GM21619 (cell line): ENCODE measurements around the gene FSTL4.

Experiments used
- ATAC-seq: cut with Tn5 transposase; IDR thresholded peaks from one replicate; pipeline ENCODE4 v1.9.1; 2021; ENCODE audit not compliant: unreplicated experiment

FSTL4 gene

DNA sequence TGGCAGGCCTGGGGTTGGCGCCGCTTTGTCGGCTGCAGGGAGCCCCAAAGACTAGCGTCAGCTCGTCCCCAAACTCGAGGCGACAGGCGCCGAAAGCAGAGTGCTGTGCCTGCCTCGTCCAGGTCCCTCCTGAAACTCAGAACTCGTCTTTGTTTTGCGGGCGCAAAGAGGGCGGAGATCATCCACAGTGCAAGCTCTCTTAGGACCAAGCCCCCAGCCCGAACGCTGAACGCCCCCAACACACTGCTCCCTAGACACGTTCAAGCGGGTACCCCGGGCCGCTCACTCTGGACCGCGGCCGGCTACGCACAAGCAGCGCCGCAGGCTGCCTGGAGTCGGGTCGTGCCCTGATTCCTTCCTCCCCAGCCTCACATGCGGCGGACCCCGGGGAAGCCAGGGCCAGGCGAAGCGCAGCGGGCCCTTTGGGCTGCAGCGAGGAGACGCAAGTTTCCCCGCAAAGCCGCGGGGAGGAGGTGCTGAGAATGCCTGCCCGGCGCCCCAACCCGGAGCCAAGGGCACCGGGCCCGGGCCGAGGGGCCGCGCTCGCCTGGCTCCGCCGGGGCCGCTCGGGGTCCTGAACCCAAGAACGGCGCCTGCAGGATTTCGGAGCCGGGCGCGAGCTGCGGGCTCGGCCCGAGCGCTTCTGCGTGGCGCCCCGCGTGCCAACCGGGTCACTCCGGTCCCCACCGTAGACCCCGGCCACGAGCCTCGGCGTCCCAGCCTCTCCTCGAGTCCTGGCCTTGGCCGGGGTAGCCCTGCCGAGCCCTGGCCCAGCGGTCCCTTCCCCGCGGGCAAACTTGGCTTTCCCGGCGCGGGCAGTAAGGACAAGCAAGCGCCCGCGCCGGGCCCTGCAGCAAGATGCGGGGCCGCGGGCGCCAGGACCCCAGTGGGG lies 738 bp downstream of the FSTL4 start:
- ATAC-seq, result no peak

DNA sequence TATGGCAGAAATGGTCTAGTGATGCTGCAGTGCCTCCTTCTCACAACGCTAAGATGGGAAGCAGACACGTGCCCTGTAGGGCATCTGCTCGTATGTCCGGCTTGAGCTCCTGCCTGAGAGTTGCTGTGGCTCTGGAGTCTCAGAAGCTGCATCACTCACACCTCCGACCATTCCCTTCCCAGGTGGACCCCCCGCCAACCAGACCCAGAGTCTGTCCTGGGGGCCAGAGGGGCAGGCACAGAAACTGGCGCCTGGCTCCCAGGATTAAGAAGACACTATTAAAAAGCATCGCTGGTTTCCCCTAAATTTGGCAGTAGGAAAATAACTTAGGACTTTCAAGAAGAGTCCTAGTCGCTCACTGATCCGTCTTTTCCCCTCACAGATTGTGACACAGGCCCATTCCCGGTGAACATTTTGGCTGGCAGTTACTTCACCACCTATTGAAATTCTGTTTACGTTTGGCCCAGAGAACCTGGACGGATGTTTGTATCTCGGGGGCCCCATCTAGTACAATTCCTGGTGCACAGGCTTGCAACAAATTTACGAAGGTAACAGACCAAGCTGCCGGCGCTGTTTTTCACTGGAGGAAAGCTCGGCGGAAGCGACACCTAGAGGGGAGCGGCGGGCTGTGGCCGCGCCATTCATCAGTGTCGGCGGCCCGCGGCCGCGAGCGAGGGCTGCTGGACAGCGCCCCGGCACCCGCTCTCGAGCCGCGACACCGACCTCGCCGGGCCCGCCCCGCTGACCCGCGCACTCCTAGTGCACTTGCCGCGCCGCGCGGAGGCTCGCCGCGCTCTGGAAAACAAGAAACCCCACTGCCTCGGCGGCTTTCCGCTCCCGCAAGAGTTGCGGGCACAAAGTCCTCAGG lies 1.6 kb downstream of the FSTL4 start:
- ATAC-seq, result no peak

DNA sequence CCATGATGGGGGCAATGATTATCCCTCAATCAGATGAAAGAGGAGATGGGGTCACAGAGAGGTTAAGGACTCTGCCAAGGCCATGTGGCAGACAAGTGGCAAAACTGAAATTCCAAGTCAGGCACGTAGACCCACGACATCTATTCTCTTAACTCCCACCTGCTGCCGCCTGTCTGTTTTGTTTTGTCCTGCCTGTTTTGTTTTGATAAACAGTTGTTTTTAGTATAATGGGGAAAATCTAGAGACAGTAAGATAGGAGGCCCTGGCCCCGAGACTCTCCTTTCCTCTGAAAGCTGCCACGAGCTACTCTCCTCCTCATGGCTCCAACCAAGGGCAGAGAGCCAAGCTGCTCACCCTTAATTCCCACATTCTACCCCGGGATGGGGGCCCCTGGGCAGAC lies 4.9 kb downstream of the FSTL4 start:
- no peak for ATAC-seq

DNA sequence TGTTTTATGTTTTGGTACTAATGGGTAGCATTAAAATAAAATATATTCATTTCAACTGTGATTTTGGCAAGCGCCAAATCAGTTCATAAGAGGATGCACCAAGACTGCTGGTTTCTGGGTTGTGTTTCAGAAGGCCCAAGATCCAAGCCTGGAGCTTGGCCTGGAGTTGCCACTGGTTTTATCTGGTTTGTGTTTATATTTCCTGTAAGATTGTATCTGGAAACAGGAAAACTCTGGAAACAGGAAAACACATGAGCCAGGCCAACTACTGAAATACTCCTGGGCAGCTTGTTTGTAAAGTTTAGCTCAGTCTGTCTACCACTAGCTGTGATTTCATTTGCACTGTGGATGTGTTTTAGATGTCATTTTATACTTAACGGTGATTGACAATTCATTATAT lies 5.5 kb downstream of the FSTL4 start:
- no peak for ATAC-seq

DNA sequence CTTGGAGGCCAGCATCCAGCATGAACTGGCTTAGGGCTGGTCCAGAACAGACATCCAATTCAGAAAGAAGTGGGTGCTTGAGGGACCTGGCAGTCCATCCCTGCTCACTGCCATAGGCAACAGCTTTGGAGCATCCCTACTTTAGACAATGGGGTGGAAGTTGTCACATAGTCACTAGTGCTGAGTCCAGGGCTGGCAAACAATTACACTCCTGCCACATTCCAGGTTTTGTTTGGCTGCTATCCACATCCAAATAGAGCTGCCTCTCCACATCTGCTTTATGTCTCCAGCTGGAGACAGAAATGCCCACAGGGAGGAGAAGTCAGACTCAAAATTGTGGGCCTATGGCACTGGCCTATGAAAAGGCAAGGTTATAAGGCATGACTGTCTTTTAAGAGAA lies 7.0 kb downstream of the FSTL4 start:
- ATAC-seq, result no peak

DNA sequence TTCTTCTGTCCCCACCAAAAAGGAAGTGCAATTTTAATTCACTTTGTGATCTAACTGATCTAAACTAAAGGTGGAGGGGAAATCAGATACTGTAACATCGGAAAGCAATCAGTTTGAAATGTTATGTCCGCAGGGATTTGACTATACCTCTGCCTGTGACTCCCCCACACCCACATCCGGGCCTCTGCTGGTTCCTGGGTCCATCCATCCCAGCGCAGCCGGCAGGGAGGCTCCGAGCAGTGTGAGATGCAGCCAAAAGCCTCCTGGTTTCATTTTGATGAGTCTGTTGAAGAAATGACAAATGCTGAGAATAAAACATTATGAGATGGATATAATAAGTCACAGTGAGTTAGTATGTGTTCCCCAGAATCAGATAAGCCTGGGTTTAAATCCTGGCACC lies 8.6 kb downstream of the FSTL4 start:
- ATAC-seq, result no peak

DNA sequence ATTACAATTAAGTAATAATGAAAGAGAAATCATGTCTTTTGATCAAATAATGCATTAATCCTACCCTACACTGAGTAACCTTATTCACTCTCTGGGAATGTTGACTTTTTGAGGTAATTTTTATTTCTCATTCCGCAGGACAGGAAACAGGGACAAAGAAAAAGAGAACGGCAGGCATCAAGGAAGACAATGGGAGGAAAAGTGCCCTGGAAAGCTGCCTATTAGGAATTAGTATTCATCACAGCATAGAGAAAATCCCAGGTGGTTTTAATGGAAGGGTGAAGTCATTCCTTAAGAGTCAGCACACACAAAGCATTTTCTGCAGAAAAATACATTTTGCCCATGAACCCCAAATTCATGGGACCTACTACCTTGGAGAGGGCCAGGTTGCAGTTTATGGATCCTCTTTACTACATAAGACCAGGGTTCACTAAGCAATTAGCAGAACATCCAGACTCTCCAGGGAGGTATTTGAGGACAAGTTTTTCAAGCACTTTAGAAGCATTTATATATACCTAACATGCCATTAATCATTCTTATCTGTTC lies 9.4 kb downstream of the FSTL4 start:
- no peak for ATAC-seq

DNA sequence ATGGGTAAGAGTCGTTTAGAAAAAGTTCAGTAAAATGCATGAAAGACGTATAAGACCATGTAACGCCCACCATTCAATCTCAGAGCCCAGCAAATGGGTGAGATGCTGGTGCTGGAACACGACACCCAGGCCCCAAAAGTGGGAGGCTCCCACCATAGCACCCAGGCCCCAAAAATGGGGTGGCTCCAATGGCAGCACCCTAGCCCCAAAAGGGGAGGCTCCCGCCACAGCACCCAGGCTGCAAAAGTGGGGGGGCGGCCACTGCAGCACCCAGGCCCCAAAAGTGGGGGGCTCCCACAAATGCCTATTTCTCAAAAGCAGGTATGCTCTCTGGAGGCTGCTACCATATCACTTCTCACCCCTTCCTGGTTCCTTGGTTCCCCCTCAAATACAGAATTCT lies 12.7 kb downstream of the FSTL4 start:
- no peak for ATAC-seq

DNA sequence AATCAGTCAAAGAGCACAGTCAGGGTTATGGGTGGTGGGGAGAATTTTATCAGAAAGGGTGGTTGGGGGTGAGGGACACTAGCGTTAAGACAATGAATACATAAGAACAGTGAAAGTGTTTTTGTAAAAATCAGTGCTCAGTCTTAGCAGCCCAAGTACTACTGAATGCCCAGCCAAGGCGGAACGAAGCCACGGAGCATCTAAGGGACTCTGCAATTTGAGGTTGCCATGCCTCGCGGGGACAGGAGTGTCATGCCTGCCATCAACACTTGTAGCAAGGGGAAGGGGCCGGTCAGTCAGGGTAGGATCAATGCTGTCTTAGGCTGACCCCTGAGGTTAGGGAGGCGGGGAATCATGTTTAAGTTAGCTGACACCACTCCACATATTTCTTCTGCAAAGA lies 13.3 kb downstream of the FSTL4 start:
- ATAC-seq, result no peak

DNA sequence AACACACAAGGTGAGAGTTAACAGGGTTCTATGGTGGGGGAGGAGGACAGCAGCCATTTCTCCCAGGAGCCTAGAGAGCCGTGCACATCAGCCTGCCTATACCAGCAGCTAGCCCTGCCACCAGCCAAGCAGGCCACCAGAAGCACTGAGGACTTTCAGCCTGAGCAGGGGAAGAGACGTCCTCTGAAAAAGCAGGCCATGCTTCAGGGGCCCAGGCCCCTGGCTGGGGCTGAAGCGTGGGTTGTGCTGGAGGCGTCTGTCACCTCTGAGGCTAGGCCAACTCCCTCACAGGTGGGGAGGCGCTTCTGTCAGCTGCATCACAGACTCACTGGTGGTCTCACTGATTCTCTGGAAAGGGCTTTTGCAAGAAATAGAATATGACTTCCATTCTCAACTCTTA lies 16.3 kb downstream of the FSTL4 start:
- no peak for ATAC-seq

DNA sequence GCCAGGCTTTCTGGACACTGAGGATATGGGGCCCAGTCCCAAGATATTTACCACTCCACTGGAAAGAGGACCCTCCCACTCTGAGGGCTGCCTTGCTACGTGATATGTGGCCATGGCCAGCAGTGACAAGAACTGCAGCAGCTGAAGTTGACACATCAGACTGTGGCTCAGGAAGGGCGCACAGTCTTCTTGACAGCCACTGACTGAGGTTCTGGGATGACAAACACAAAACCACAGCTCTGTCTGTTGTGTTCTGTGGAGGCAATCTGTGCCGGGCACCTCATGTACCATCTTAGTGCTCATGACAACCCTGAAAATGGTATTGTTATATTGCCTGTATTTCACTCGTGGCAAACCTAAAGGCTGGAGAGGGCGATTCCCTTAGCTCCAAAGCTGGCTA lies 16.9 kb downstream of the FSTL4 start:
- no peak for ATAC-seq

DNA sequence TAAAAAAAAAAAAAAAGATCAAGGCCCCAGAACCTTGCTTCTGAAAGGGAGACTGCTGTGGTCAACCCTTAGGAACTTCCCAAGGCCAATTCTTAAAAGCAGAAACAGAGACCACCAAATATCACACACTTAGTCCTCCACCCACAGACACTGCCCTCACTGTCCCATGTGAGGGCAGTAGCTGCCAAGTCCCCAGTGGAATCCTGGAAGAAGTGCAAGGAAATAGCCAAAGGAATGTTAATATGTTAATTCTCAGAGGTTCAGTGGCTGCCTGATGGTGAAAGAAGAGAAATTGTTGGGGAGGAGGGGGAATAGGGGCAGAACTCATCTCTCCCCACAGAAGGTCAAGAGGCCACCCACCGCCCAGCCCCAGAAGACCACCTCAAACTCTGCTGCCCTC lies 23.1 kb downstream of the FSTL4 start:
- no peak for ATAC-seq

DNA sequence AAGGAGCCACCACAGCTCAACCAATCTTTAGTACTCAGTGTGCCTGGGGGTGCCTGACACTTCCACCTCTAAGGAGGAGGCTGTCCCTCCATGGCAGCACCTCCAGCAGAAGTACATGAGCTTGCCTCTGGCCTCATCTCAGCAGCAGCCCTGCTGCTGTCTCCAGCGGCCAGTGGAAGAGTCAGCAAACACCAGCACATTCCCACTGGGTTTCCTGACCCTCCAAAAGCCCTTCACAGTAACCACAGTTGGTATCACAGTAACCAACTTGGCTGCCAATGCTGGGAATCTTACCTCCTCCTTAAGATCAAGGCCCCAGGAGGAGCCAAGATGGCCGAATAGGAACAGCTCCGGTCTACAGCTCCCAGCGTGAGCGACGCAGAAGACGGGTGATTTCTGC lies 29.4 kb downstream of the FSTL4 start:
- no peak for ATAC-seq

DNA sequence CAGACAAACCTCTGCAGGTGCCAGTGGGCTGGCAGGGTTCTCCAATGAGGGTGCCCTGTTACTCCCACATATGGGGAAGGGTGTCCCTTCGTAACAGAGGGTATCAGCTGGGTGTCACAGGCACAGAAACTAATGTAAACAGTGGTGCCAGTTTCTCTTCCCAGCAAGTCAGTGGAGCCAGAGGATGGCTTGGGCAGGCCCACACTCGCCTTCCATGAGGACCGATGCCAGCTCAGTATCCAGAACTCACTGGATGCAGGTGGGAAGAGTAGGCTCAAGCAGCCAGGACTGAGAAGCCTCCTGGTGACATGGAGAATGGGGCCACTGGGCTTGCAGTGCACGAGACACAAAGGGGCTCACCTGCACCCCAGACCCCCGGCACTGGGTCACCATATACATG lies 30.4 kb downstream of the FSTL4 start:
- no peak for ATAC-seq

DNA sequence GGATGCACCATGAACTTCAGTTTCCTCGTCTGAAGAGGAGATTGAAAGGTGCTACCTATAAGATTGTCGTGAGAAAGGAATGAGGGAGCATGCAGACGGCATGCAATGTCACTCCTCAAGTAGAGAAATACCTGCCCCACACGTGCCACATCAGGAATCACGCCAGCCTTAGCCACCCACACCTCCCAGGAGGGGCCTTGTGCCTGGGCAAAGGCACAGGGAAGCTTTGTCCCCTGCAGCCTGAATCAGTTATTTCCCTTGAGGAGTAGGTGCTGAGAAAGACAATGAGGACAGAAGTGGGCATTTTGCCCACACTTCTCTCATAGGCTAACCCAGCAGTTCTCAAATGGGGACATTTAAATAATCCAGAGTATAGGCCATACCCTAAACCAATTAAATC lies 31.0 kb downstream of the FSTL4 start:
- no peak for ATAC-seq

DNA sequence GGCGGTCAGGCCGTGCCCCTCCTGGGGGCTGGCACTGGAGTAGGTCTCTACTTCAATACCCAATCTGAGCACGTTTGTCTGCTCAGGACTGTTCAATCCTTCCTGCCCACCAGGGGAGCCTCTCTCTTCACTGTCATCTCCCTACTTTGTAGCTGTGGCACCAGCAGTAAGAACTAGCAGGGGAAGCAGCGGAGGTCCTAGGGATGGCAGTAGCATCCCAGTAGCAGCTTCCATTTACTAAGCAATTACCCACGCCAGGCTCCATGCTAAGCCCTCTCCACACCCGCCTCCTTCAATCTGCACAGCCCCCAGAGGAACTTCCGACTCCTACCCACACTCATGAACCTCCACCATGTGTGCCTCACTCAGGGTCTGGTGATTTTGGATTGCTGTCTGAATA lies 31.7 kb downstream of the FSTL4 start:
- ATAC-seq, result no peak

DNA sequence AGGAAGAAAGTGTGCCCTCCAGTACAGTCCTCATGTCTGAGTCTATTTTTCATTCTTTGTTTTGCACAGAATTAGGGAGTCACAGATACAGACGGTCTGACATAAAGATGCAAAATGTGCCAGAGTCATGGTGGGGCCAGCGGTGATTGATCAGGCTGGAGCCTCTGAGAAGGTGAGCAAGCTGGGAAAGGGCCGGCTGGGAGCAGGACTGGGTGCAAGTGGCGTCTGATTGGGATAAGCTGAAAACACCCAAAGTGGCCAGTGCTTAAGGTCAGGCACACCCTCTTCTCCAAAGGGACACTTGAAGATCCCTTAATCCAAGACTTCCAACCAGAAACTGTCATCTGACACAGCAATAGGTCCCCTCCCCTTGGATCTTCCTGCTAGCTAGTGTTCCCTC lies 32.6 kb downstream of the FSTL4 start:
- ATAC-seq, result no peak

DNA sequence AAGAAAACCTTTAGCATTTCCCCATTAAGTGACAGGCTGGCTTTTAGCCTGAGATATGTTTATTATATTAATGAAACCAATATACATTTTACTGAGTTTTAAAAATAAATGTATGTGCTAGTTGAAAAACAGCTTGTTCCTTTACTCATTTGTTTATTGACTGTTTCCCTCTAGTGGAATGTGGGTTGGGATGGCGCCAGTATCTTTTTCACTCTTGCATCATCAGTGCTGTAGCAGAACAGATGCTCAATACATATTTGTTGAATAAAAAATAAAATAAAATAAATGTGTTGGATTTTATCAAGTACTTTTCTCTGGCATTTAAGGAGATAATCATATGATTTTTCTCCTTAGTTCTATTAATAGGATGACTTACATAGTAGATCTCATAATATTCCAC lies 43.0 kb downstream of the FSTL4 start:
- ATAC-seq, result no peak

DNA sequence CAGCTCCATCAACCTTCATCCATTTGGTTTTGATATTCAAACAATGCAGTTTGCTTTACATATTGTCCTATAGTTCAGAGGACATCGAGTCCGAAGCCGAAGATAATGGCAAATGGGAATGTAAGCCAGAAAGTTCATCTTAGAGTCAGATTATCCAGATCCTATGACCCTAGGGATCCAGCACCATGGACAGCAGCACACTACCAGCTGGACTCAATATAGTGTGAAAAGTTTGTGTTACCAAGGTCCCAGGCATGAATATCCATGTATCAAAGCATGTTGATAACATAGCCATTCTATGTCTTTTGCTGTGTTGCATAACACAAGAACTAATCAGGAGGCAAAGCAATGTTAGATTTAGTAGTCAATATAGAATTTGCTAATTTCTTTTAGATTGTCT lies 46.3 kb downstream of the FSTL4 start:
- no peak for ATAC-seq

DNA sequence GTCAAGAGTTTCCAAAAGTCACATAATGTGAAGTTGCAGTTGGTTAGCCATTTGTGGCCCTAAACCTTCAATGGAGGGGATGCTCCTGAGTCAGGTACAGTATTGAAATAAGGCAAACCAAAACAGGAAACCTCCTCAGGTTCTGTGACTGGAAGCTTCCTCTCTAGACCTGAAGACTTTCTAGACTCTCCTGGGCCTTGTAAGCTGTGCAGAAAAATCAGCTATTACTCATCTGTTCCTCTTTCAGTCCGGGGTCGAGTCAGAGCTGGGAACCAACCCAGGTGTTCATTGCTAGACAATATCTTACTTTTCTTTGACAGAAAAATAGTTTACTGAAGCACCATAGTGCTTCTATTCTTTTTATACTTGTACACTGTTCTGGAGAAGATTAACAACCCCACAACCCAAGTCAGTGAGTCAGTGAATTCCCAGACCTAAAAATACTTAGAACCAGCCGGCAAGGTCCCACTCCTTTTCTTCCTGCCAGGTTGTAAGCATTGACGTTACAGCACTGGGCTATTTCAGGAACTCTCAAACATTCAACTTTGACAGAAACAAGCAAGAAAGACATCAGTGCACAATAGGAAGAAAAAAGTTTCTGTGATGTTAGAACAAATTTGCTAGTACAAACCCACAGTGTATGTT lies 47.3 kb downstream of the FSTL4 start:
- no peak for ATAC-seq

DNA sequence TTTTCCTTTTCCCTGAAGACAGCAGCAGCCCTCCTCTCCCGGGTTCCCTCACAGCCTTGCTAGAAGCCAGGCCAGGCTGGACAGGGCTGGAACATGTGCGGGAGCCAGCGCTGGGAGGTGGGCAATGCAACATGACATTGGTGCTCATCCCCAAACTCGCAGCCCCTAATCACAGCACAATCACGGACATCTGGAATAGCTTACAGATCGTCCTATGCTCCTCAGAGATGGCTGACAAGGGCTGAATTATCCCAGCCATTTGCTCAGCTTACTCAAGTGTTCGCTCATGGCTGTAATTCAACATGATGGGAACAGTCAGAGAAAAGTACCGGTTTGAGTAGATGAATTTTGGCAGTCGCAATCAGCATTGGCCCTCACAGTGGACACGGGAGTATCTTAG lies 49.8 kb downstream of the FSTL4 start:
- ATAC-seq, result no peak

DNA sequence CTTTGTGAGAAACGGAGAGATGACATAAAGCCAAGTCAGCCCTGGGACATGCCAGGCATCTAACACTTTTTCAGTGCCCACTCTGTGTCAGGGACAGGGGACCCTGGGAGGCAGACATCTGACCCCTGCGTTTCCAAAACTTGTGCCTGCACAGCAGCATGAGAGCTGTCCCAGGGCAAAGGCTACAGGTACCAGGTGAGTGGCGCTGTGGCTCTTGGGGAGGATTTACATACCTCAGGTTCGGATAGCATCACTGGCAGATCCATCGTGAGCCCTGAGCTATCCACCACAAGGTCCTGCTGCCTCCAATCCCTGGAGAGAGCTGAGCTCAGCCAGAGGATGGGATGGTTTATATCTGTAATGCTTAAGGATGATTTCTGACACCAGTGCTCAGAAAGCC lies 52.4 kb downstream of the FSTL4 start:
- no peak for ATAC-seq
